Hypothalamus (tissue), 51 donors: ENCODE measurements around the gene DCTN3.

Experiments used
- DNase-seq, 51 donors: peaks; one replicate each; lab custom pipeline; 2025; lab: John Stamatoyannopoulos, UW

DCTN3 gene

DNA sequence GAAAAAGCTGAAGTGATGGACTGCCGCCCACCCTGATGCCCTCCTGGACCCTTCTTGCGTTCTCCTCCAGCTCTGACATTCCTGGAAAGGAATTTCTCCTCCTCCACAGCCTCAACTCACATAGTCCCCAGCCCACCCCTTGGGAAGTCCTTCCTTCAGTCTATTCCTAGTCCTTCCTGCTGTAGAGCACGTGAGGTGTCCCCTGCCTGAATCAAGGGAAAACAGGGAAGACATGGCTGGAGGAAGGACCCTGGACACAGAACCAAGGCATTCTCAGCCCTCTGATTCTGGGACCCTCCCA lies 4.8 kb upstream of the DCTN3 start:
- no peak for DNase-seq

DNA sequence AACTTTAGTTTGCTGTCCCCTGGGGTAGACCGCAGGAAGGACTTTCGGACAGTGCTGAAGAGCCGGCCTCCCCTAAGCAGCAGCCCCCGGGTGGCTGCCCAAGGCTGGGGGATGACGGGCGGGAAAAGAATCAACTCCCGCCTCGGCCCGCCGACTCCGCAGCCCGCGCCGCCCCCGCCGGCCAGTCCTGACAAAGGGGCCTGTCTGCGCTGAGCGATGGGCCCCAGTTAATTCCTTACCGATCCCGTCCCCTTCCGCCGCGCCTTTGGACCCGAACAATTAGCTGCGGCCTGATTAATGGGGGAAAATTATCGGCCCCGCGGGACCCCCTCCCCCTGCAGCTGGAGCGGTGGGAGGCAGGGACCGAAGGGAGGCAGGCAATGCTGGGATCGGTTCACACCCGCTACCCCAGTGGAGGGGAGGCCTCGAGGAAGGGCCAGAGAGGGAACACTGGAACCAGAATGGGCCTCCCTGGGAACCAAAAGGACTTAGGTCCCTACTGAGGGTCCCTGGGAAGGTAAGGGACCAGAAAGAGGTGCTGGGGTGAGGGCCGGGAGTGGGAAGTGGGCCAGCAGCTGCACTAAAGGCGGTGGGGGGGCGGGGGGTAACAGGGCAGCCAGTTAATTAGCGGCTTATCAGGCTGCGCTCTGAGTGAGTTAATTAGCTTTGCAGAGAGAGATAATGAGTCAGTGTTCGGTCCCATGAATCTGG lies 4.3 kb upstream of the DCTN3 start:
- DNase-seq, result no peak

DNA sequence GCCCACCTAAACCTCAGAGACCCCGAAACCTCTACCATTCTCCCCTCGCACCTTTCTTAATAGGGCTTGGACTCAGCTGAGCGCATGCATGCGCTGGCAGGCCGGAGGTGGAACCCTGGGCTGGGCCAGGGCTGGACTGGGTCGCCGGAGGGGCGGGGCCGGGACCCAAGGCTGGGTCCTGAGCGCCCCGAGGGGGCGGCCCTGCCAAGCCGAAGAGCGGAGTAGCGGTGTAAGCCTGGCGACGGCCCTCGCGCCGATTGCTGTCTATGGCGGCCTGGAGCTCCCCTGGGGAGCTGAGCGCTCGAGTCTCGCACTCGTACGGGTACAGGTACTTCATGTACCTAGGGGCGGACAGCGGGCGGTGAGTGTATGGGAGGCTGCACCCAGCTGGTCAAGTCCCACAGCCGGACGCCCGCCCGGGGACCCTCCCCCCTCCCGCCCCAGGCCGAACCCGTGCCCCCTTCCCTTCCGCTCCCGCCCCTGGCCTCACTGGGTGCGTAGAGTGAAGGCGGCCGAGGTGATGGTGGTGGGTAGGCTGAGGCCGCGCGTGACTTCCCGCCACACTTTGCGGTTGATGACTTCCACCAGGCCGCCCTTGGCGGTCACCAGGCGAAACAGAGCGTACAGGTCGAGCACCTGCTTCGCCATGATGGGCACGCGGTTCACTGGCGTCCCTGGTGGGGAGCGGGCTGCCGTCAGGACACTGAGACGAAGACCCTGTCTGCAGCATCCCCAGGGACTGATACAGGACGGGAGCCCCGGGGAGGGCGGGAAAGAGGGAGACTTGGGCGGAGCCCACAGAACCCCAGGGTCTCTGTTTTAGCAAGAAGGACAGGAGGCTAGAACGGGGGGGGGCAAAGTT lies 3.3 kb upstream of the DCTN3 start:
- no peak for DNase-seq

DNA sequence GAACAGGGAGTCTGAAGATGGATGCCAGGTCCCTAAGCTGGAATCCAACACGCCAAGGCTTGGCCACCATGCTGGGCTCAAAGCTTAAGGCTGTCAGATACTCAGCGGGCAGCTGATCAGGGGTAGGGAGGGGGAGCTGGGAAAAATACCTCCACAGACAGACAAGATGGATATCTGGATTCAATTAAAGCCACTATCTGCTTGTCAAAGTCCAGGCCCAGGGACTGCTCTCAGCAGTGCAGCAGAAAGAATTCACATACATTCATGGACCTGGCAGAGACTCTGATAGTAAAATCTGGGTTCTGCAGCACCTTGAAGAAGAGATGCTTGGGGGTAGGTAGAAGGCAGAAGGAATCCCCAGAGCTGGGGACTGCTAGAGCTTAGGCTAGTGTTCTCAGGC lies 5.2 kb downstream of the DCTN3 start:
- DNase-seq, result no peak

DNA sequence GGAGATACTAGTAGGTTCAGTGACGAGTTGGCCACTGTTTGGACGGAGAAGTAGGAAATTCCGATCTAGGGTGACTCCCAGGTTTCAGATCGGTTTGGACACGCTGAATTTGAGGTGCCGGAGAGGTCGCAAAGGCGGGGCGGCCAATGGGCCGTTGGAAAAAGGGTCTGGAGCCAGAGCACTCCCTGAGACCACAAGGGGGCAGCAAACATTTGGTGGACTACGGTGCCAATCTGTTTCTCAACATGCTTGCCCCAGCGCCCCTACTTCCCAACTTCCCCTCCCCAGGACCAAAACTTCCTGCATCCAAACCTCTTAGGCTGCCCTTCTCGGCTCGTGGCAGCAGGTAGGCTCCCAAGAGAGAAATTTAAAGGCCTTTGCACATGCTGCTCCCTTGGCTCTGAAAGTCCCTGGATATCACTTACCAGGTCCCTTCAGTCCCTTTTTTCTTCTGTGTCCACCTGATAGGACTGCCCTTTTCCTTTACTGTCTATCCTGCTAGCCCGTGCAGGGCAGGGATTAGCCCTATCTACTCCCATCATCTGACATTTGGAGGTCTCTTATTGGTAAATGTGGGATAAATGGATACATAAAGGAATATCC lies 7.4 kb downstream of the DCTN3 start:
- peak in 47 of 51 donors; percentile 11 to 84 (median 60) for DNase-seq

DNA sequence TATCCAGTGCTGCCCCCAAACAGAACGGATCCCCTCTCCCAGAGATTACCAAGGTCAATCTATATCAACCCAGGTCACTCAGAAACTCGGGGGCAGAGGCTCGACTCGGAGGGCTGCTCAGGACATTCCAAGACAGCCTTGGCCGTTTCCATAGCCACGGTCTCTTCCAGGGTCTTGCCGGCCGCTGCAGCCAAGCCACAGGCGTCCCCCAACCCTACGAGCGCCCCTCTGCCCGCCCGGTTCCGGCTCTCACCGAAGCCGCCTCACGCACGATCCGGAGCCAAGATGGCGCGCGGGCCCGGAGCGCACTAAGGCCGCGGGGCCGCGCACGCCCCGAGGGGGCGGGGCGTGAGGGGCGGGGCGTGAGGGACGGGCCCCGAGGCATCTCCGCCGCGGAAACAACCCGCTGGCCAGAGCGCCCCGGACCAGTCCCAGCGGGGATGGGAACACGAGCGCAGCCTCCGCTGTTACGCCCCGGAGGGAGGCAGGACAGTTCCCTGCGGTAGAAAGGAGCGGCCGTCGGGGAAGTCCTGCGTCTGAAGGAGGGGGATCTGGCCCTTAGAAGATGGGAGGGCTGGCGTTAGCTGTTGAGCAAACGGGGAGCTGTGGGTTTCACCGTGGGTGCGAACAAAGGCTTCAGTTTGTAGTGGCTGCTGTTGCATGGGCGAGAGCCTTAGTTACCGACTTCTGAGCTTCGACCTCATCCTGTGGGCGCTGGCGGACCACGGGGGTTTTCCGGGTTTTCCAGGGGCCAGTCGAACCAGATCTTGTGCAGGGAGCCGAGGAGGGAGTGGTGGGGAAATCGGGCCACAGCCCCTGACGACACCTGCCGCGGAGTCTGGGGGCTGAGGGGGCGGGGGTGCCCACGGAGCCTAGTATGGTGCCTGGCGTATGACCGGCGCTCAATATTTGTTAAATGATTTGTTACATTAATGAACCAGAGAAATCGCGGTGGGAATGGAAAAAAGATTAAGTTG lies 8.2 kb downstream of the DCTN3 start, which contains the start of gene RPP25L:
Gene RPP25L (minus strand): TSS at position 287 of the 977 bp plus-strand sequence. CDS start 801 bp downstream, outside the sequence.
- DNase-seq, result peak in 50 of 51 donors; percentile 29 to 88 (median 70)

DNA sequence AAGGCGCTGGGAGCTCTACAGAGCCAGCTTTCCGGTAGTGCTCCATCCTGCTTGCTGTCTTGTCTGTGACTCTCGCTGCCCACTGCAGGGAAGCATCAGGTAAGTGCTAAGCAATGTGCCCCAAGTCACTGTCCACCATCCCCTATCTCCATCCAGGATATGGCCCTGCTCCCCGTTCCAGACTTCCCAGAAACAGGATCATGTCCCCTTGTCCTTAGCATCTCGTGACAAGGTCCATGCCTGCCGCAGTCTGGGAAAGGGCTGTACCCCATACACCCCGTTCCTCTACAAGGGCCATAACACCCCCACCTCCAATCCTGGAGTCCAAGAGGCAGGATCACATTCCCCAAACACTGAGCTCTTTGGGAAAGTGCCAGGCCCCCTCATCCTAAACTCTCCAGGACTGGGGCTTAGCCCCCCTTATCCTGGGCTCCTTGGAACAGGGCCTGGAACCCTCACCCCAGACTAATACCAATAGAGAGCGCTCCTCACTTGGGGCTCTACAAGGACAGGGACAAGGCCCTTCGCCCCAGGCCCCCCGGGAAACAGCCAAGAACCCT lies 9.0 kb downstream of the DCTN3 start:
- peak in 2 of 51 donors; percentile 14 to 47 for DNase-seq

DNA sequence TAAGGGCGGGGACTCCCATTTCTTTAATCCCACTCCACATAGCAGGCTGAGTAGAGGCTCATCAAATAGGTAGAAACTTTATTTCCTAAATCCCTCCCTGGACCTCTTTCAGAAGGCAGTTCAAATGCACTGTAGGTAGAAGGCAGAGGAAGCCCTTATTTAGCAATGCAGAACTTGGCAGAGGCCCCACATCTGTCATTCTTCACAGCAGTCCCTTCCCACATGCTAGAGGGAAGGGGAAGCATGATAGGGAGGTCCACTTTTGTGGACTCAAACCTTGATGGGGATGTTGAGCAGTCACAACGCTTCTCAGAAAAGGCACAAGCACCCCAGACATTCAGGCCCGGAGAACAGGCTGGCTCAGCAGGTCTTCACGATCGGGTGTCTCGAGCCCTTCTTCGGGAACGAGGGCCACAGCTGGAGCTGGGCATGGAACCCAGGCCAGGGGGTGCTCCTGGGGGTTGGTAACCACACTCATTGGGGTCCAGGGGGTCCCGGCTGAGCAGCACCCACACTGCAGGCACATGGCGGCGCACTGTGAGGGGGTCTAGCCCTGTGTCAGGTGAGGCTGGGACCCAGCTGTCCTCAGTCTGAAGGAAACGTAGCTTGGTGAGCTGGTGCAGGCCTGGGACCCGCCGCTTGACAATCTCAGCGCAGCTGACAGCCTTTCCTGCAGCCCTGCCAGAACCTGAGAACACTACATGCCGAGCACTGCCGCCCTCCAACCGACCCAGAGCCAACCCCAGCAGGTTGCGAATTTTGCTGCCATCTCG lies 9.7 kb downstream of the DCTN3 start:
- no peak for DNase-seq

DNA sequence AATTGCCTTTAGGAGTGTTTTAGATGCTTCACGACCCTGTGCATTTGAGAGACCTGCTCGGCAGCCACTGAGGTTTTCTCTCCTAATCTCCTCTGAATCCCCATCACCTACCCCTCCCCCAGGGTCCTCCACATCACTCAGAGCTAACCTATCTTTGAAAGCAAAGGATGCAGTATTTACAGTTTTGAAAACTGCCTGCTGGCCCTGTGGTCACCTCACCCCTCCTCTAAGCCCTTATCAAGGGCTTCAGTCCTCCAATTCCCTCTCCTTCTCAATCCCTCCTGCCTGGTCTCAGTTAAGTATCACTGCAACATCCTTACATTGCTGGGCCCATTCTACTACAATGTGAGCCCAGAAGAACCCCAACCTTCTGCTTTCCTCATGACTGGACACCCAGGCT lies 13.0 kb downstream of the DCTN3 start:
- no peak for DNase-seq

DNA sequence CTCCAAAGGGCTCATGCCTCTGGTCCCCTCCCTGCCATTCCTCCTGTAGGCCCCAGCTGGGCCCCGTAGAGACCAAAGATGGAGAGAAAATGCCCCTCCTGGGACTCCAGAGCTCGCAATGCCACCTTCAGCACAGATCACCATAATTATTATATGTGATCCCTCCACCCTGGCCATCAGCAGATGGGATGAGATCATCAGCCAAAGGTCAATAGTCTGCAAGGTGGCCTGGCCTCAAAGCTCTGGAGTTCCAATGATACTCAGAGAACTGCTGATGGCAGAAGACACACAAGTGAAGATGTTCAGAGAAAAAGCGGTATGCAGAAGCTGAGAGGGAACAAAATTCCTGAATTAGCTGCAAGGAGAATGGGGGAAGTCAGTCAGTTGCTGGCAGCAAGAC lies 13.4 kb downstream of the DCTN3 start:
- no peak for DNase-seq

DNA sequence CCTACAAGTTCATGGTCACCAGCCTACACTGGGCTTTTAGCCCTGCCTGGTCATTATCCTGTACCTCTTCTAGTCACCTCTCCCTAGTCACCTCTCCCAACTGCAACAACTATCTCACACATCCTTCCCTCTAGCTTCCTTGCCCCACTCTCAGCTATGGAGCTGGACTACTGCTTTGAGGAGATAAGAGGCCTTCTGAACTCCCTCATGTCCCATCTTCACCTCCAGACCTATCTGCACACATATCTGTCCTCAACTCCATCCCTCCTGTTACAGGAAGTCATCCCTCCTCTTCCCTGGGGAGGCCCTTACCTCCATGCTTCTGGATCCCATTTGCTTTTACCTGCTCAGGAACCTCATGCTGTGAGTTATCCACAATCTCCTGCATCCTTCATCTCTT lies 14.1 kb downstream of the DCTN3 start:
- no peak for DNase-seq

DNA sequence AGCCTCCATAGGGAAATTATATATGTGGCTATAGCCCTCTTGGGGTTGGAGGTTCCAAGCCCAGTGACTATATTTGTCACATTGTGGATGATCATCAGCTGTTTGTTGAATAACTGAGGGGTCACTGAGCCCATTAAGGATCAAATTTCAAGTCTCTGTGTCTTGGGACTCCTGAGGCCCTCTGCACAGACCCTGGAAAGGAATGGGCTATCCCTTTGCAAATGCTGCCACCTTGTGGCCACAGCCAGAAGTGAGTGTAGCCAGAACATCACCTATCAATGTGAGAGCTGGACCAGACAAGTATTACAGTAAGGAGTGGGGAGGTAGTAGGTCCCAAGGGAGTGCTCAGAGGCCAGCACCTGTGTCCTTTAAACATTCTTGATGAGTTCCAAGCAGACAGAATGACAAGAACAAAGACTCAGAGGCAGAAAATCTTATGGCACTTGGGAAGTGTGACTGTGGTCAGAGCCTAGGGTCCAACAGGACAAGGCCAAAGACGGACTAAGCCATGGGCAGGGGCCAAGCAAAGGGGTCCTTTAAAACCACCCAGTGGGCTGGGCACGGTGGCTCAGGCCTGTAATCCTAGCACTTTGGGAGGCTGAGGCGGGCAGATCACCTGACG lies 16.6 kb downstream of the DCTN3 start:
- peak in 49 of 51 donors; percentile 18 to 91 (median 70) for DNase-seq

DNA sequence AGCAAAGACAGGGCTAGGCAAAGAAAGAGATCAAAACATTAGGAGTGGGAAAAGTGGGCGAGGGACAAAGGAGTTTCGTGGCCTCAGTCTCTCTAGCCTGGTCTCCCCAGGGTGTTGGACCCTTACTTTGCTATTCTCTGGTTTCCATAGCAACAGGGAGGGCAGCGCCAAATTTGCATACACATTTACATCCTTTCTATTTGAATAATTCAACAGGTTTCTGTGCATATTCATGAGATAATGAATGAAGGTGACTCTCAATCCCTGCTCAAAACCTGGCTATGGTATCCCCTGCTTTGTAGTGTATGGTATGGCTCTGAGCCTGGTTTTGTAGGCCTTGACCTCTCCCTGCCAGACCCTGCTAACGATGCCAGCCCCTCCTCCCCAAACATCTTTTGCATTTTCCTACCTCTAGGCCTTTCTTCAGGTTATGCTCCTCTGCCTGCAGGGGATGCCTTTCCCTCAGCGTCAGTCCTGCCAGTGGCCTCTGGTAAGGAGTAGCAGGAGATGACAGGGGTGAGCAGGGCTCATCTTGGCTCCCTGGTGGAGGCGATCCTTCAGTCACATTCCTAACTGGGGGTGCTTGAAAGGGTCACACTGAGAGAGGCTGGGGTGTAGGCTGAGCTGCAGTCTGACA lies 18.2 kb downstream of the DCTN3 start:
- no peak for DNase-seq

DNA sequence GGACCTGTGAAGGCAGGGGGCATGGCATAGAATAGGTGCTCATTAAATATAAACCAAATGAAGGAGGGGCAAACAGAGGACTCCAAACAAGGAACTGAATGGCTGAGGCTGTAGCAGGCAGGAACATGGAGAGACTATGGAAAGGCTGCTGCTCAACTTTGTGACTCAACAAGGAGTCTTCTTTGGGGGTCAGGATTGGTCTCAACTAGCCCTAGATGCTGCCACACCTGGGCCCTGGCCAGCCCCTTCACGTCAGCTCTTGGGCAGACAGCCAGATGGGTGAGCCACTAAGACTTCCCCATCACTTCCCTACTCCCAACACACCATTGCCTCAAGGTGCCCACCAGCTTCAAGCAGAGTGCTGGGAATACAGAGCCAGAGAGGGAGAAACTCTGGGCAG lies 19.4 kb downstream of the DCTN3 start:
- DNase-seq, result peak in 1 of 51 donors; percentile 10

DNA sequence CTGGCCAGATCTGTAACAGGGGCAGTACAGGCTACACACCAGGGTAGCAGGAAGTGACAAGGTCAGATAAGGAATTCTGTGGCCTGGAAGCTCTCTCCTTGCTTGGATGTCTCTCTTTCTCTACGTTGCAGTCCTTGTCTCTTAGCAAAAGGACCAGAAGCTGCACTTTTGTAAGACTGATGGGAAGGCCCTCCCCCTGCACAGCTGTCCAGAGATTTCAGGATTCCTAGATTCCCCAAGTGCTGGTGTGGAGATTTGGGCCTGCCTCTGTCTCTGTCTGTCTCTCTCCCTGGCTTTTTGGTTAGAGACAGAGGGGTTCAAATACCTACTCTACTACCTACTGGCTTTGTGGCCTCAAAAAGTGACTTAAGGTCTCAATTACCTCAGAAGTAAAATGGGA lies 20.7 kb downstream of the DCTN3 start:
- no peak for DNase-seq

DNA sequence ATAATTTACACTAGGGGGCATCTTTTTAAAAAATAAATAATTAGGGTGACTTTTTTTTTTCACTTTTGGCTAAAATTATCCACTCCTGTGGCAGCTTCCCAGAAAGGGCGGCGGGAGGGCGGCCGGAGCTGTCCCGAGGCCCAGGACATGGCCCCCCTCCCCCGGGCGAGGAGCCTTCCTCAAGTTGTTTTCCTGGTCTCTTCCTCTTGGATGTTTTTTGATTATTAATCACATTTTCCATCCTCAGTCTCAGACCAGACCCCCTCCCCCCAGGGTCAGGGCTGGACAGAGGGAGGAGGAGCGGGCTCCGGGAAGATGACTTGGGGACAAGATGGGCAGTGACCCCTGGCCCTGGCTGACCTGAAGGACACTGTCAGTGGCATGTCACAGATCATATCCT lies 26.1 kb downstream of the DCTN3 start:
- peak in 3 of 51 donors; percentile 17 to 19 (median 17) for DNase-seq

DNA sequence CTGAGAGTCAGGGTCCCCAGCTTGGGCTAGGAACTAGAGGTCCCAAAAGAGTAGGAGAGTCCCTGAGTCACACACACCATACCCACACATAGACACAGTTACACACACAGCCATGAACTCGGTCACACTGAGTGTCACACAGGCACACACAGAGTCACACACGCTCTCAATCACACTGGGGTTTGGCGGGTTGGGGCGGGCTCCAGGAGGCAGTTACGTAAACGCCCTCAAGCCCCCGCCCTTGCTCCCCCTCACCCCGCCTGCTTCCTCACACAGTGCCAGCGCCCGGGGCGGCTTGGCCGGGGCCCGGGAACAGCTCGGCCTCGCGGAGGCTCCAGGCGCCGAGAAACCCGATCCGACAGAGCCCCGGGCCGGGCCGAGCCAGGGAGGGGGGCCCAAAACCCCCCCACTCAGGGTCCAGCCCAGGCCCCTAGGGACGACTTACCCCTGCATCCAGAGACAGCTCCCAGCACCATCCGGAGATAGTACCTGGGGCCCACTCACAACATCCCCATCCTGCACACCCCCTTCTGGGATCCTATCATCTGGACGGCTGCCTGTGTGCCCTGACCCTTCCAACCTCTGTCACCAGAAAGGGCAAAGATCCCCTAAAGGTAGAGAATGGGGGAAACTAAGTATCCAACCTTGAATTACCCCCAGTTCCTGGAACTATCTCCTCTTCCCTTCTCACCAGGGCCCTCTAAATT lies 27.2 kb downstream of the DCTN3 start:
- peak in 40 of 51 donors; percentile 8 to 82 (median 60) for DNase-seq
